Pancreas (tissue), 10 donors: ENCODE data around the gene SLC5A1. TPM values are rescaled to one million over a fixed set of nuclear protein-coding genes. Genes with fewer than 3 reads are reported as not detected.
A peak's percentile ranks its signal among the peaks of the same experiment; 100 is the strongest.
"Not testable (repeated sequence)": the region's sequence is repeated elsewhere in the genome, so short reads cannot be mapped to it uniquely, and the experiment has no call there.

ENCODE experiments used
- ATAC-seq, 4 donors: fragments of 200-7000 bp; cut with Tn5 transposase; one replicate each; pipeline versions ENCODE4 v1.8.0 to v1.9.1; 2020; ENCODE audit warnings: mild to moderate bottlenecking in 4 of 4, moderate library complexity in 4 of 4
- DNase-seq, 6 donors: peaks; one replicate each; pipeline ENCODE4 v3.0.0-alpha.2; 2020
- FAIRE-seq: peaks from 2 replicates; lab custom pipeline; 2012; peaks lifted over from hg19 to GRCh38; lab: Jason Lieb, UNC
- H3K27ac ChIP-seq, 4 donors: fragments of 200-600 bp; sonication (generic); 1 replicate in 3 of 4; 2 replicates in 1 of 4; pipeline versions ENCODE4 v1.5.0 to v1.8.0; 2020
- H3K27me3 ChIP-seq, 4 donors: fragments of 200-600 bp; one replicate each; pipeline ENCODE4 v1.8.0; 2021
- H3K36me3 ChIP-seq, 3 donors: fragments of 200-600 bp; sonication (generic) in 1 of 3; one replicate each; pipeline versions ENCODE4 v1.5.0 to v1.8.0; 2020 to 2021
- H3K4me1 ChIP-seq, 3 donors: fragments of 200-600 bp; one replicate each; pipeline ENCODE4 v1.8.0; 2021
- H3K4me3 ChIP-seq, 4 donors: fragments of 200-600 bp; sonication (generic) in 2 of 4; one replicate each; pipeline versions ENCODE4 v1.5.0 to v1.8.0; 2020 to 2021
- H3K9me3 ChIP-seq, 4 donors: fragments of 200-600 bp; one replicate each; pipeline ENCODE4 v1.8.0; 2021
- CTCF ChIP-seq, 4 donors: fragments of 200-600 bp; sonication (generic) in 3 of 4; IDR thresholded peaks; one replicate each; pipeline versions ENCODE4 v1.5.0 to v1.8.0; 2021; ENCODE audit warnings: antibody characterized with exemption in 4 of 4
- WGBS, 2 donors: extraction: QIAGEN DNeasy Blood & Tissue Kit; methylation state at CpG; one replicate each; pipeline ENCODE4 v1.1.7; 2013; 5-methylcytosine and 5-hydroxymethylcytosine counted together
- intact Hi-C, 3 donors: fragments of 100-400 bp; cut with DNase I; formaldehyde crosslinking; loops; one replicate each; pipeline versions ENCODE4 v1.11.1 to v1.14.2; 2022
- polyA plus RNA-seq, 2 donors: library from polyadenylated mRNA; stranded (reverse); fragments of 200-250 nt; gene quantifications; one replicate each; pipeline ENCODE4 v1.2.3, GENCODE V29; 2013
- total RNA-seq, 6 donors: library from RNA; stranded (reverse); fragmentation: NEBNext Ultra II Directional in 4 of 6; extraction: Animal tissue kit (Norgen Biotek cat#: 25700) in 4 of 6; gene quantifications; one replicate each; pipeline versions ENCODE4 v1.2.1 to v1.2.4, GENCODE V29; 2021 to 2023
- donor health status: healthy with polysubstance abuse.
- donor health status: DM: no; HTN: no; CAD: no; lungs with moderate emphysema.
- donor health status: DM: no; HTN: no; CAD: no.
- donor health status: control.
- donor health status: control.
- donor health status: Bipolar disorder and iron deficiency.
- donor health status: DM: yes; HTN: yes; CAD: no.
- donor health status: DM: no; HTN: no; CAD: no.
- donor health status: DM: no; HTN: no; CAD: no.
- donor health status: DM: yes; HTN: yes; CAD: no.

The SLC5A1 gene
- total and polyA plus RNA-seq, 8 donors = 0.51 to 5.9 (median 2.6) TPM

GRCh38 chr22:32142600-32142999, 99.5 kb downstream of the SLC5A1 start:
- H3K9me3 ChIP-seq = no peaks in the 10 kb centered on the region
- H3K4me1 ChIP-seq = no peaks in the 10 kb centered on the region
- intact Hi-C loops = no loop called here
- no peak for DNase-seq
- no peak overlapping the region for H3K27ac ChIP-seq
- no peak for ATAC-seq
- H3K27me3 ChIP-seq = peaks cover 0 to 5% (median 0%) of the 10 kb centered on the region in 4 donors
- no peak overlapping the region for H3K4me3 ChIP-seq
- no peaks in the 10 kb centered on the region for H3K36me3 ChIP-seq
- FAIRE-seq = no peak
- no peak for TF ChIP-seq CTCF (IDR thresholded peaks at IDR 0.05)

GRCh38 chr22:32144496-32145274, 101.6 kb downstream of the SLC5A1 start:
- Histone ChIP-seq H3K4me3 (no peak overlapping the region), H3K4me1 (no peaks in the 10 kb centered on the region), H3K27me3 (no peaks in the 10 kb centered on the region), H3K36me3 (no peaks in the 10 kb centered on the region), H3K9me3 (no peaks in the 10 kb centered on the region), H3K27ac (no peak overlapping the region)
- ATAC-seq (peak in 2 of 4 donors; percentile 60 to 61), FAIRE-seq (no peak), DNase-seq (no peak)
- TF ChIP-seq CTCF (IDR thresholded peaks at IDR 0.05) = no peak
- intact Hi-C loops = no loop called here
- WGBS, 2 donors = 62 to 76% methylated on average over 6 of the region's 6 CpGs

GRCh38 chr22:32147128-32147527, 104.1 kb downstream of the SLC5A1 start:
- intact Hi-C loops, FAIRE-seq, DNase-seq, H3K27ac ChIP-seq, ATAC-seq, H3K9me3 ChIP-seq, H3K36me3 ChIP-seq, H3K27me3 ChIP-seq, H3K4me1 ChIP-seq, H3K4me3 ChIP-seq: not testable (repeated sequence)
- 81 to 82% methylated on average over 7 to 8 of the region's 8 CpGs for WGBS, 2 donors

GRCh38 chr22:32148372-32148771, 105.3 kb downstream of the SLC5A1 start:
- FAIRE-seq, DNase-seq, H3K4me3 ChIP-seq, H3K9me3 ChIP-seq, ATAC-seq, H3K27ac ChIP-seq, H3K27me3 ChIP-seq, intact Hi-C loops, H3K36me3 ChIP-seq, H3K4me1 ChIP-seq: not testable (repeated sequence)
- 81 to 91% methylated on average over 4 of the region's 4 CpGs for WGBS, 2 donors

- H3K9me3 ChIP-seq, H3K4me1 ChIP-seq, DNase-seq, H3K27ac ChIP-seq, H3K27me3 ChIP-seq, H3K4me3 ChIP-seq, FAIRE-seq, H3K36me3 ChIP-seq, intact Hi-C loops, ATAC-seq: not testable (repeated sequence)
- 47 to 64% methylated on average over 7 of the region's 7 CpGs for WGBS, 2 donors
These were observed 107.6 kb downstream of the SLC5A1 start for GRCh38 chr22:32150647-32151046.

GRCh38 chr22:32151641-32152040, 108.6 kb downstream of the SLC5A1 start:
- H3K27ac ChIP-seq, FAIRE-seq, intact Hi-C loops, H3K4me3 ChIP-seq, H3K36me3 ChIP-seq, H3K9me3 ChIP-seq, H3K27me3 ChIP-seq, ATAC-seq, DNase-seq, H3K4me1 ChIP-seq: not testable (repeated sequence)
- 54 to 67% methylated on average over 6 of the region's 6 CpGs for WGBS, 2 donors

- H3K27me3 ChIP-seq, DNase-seq, H3K27ac ChIP-seq, H3K4me1 ChIP-seq, H3K9me3 ChIP-seq, ATAC-seq, FAIRE-seq, H3K4me3 ChIP-seq, intact Hi-C loops, H3K36me3 ChIP-seq: not testable (repeated sequence)
- 61% methylated on average over 4 of the region's 4 CpGs for WGBS, 2 donors
These were observed 111.7 kb downstream of the SLC5A1 start for GRCh38 chr22:32154727-32155126.

GRCh38 chr22:32157632-32158031, 114.6 kb downstream of the SLC5A1 start:
- H3K27ac ChIP-seq, H3K27me3 ChIP-seq, intact Hi-C loops, H3K4me3 ChIP-seq, H3K9me3 ChIP-seq, H3K4me1 ChIP-seq, FAIRE-seq, H3K36me3 ChIP-seq, DNase-seq: not testable (repeated sequence)
- ATAC-seq = peak in 2 of 4 donors; percentile 18 to 22
- 52 to 68% methylated on average over 5 of the region's 5 CpGs for WGBS, 2 donors
